Activated naive CD4-positive, alpha-beta T cell treated with anti-CD3 and anti-CD28 coated beads, Interleukin-2, amount 50 U/mL, for 16 hours (primary cell): ENCODE measurements around the gene OTOP3.
A peak's percentile ranks its signal among the peaks of the same experiment; 100 is the strongest.

Experiments
- DNase-seq: peaks from one replicate; pipeline ENCODE4 v3.0.0-alpha.2; 2020

OTOP3 gene

DNA sequence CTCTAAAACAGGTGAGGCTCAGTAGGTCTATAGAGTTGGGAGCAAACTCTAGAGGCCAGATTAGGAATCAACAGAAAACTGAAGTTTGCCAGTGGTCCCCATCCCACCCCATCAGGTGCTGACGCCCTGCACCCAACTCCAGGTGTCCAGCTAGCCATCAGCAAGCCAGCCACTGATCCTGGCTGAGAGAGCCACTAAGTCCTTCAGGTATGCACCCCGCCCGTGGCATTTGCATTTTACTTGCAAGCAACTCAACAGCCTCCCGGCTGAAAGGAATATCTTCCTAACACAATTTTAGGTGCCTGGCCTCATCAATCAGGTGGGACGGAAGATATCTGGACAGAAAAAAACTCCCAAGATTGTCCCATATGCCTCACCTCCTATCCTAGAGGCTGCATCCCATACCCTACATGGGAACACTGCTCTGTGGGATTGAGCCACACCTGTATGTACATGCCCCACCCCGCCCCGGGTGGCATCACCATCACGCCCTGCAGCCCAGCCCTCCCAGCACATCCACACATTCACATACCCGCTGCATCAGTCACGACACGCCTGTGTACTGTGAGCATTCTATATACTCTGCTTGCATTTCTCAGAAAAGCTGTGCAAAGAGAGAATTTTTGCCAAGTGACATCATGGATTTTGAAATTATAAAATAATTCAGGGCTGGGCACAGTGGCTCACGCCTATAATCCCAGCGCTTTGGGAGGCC is 8.3 kb downstream of the OTOP3 start:
- no peak for DNase-seq

DNA sequence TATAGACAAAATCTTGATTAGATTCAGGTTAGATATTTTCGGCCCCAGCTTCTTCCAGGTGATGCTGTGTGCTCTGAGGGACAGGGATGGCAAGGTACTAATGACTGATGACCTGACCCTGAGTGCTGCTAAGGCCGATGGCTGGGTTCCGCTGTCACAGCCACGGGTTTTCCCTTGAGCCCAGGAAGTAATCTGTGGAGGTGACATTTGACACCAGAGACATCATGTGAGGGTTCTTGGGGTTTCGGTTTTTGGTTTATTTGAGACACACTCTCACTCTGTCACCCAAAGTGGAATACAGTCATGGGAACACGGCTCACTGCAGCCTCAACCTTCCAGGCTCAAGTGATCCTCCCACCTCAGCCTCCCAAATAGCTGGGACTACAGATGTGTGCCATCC is 9.8 kb downstream of the OTOP3 start:
- no peak for DNase-seq

DNA sequence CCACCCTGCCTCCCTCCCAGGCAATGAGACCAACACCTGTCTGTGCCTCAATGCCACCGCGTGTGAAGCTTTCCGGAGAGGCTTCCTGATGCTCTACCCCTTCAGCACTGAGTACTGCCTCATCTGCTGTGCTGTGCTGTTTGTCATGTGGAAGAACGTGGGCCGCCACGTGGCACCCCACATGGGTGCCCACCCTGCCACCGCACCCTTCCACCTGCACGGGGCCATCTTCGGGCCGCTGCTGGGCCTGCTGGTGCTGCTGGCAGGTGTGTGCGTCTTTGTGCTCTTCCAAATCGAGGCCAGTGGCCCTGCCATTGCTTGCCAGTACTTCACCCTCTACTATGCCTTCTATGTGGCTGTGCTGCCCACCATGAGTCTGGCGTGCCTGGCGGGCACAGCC is 10.9 kb downstream of the OTOP3 start:
- DNase-seq: no peak

DNA sequence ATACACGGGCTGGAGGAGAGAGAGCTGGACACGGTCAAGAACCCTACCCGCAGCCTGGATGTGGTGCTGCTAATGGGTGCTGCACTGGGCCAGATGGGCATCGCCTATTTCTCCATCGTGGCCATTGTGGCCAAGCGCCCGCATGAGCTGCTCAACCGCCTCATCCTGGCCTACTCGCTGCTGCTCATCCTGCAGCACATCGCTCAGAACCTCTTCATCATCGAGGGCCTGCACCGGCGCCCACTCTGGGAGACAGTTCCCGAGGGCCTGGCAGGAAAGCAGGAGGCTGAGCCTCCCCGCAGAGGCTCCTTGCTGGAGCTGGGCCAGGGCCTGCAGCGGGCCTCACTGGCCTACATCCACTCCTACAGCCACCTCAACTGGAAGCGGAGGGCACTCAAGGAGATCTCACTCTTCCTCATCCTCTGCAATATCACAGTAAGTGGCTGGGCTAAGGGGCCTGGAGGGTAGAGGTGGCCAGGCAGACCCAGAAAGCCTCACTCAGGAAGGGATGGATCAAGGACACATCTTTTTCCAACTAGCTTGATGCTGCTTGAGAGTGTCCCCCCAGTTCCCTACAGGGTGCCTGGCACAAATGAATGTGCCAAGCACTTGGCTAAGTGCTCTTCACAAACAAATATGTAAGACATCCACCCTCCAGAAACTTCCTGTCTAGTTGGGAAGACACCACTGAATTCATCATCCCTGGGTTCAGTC is 11.5 kb downstream of the OTOP3 start:
- DNase-seq: no peak

DNA sequence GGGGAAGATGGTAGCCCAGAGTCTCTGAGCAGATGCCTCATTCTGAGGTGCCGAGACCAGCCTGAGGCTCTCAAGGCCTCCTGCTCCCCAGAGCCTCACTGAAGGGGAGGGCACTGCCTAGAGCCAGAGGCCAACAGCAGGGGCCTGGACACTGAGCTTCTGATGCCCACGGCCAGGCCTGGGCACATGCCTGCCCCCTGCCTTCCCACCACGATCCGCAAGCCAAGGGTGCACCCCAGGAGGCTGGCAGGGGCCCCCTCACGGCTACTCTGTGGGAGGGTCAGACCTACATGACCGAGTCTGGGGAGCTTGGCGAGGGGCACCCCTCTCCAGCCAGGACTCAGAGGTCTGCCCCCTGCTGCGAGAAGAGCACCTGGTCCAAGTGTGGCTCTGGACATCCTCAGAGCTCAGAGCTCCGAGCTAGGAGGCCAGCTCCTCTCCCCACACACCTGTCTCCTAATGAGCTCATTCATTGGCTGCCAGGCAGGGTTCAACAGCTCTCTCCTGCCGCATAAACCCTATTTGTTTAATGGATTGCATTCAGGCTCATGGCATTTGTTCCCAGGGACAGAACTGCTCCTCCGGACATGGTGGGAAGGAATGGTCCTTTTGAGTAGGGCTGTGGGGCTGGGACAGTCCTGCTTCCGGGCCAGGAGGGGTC is 13.9 kb downstream of the OTOP3 start:
- no peak for DNase-seq

DNA sequence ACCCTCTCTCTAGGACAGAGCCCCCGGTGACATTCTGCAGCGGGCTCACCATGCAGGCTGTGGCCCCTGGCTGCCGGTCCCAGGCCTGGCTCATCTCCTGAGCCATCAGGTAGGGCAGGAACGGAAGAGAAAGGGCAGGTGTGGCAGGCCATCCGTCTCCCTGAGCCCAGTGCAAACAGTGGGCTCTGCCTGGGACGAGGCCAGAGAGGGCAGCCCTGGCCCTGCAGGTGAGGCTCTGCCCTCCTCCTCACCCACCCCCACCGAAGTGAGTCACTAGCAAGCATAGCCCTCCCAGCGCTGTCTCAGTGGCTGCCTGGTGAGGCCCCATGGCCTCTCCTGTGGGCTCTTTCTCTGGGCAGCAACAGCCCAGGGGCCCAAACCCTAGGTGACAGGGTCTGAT is 14.5 kb downstream of the OTOP3 start:
- DNase-seq: no peak

DNA sequence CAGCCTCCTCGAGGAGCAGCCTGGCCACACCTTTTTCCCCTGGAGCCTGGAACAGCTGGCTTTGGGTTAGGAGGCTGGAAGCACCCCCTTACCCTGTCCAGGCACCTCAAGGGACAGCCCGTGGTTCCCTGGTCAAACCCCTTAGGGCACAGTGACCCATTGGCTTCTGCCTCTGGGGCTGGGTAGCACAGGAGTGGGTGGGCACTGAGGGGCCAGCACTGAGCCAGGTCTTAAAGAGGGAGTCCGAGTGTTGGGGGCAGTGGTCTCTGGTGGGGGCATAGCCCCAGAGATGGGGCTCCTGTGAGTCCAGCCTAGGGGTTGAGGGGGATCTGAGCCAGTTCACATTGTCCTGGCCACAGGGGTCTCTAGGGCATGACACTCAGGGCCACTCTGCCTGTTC is 15.4 kb downstream of the OTOP3 start:
- no peak for DNase-seq

DNA sequence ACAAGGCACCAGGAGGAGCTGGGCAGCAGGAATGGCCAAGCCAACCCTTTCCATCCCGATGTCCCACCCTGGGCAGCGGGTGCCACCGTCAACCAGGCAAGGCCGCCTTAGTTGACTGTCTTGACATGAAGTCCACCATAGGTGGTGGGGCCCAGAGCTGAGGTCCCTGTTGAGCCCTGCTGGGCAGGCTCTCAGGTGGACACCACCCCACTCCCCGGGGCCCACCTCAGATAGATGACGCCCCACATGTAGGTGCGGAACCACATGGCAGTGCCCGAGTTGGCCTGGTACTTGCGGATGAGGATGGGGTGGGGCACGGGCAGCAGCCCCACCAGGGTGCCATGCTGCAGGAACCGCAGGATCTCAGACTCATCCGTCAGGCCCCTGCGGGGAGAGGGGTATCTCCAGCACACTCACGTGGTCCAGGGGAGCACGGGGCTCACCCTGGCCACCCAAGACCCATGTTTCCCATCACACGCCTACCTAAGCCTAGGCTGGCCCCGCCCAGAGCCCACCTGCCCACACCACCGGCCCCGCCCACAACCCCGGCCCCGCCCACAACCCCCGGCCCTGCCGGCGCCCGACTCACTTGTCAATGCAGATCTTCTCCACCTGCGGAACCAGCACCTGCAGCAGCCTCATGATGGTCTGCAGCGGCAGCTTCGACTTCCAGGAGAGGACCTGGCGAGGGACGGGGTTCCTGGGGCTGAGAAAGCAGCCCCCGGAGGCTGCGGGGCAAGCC is 16.2 kb downstream of the OTOP3 start:
- DNase-seq: no peak

DNA sequence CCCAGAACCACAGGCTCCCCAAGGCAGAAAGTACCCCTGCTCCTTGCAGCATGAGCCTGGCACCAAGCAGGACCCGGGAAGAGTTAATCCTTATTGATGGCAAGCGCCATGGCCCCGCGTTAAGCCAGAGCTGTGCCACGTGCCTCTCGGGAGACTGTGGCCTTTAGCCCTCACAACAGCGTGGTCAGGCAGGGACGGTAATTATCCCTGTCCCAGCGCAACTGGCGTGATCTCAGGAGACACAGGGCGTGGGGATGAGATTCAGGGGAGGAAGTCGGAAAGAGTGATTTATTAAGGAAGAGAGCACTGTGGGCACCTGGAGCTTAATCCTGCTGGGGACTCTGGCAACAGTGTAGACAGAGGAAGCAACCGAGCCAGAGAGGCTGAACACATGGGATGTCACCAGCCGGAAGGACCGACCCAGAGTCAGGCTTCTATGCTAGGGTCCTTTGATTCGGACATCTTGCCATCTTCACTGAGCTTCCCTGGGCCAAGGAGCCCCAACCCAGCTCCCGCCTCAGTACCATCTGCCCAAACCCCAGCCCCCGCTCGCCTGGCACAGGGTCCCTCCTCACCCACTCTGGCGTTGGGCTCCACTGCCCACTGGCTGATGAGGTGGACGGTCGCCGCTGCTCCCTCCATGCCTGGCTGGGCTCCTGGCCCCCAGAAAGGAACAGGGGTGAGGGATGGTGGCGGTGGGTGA is 16.9 kb downstream of the OTOP3 start:
- no peak for DNase-seq

DNA sequence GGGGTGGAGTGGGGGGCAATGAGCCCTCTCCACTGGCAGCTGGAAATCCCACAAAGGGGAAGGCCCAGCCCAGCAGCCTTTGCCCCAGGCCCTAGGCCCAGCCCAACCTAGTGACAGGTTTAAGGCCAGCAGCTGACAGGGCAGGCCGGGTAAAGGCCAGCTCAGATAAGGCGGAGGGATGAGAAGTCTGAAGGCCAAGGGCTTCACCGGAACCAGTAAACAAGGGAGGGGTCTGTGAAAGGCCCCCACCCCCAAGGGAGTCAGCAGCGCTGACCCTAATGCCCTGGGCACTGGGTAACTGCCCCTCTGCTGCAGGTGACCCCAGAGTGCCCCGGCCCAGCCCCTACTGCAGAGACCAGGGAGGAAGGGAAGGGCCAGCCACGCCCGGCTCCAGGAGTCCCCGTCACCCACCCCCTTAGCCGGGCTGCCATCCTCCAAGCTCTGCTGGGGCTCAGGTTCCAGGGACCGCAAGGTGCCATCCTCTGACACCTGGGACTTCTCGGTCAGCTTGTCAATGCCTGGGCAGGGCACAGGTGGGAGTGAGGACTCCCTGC is 17.5 kb downstream of the OTOP3 start:
- no peak for DNase-seq

DNA sequence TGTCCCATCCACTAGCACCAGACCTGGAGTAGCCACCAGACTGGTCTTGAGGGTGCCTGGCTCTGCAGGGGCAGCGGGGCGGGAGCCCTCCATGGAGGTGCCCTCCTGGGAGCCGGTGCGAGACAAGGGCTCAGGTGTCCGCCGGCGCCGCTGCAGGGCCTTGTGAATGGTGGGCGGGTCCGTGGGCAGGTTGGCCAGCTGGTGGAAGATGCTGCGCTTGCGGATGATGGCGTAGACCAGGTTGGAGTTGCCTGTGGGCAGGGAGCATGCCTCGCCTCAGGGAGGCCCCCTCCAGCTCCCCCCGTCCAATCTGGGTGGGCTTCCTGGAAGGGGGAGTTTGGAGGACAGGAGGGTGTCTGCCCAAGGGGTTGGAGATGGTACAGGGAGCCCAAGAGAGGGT is 18.4 kb downstream of the OTOP3 start:
- DNase-seq: no peak

DNA sequence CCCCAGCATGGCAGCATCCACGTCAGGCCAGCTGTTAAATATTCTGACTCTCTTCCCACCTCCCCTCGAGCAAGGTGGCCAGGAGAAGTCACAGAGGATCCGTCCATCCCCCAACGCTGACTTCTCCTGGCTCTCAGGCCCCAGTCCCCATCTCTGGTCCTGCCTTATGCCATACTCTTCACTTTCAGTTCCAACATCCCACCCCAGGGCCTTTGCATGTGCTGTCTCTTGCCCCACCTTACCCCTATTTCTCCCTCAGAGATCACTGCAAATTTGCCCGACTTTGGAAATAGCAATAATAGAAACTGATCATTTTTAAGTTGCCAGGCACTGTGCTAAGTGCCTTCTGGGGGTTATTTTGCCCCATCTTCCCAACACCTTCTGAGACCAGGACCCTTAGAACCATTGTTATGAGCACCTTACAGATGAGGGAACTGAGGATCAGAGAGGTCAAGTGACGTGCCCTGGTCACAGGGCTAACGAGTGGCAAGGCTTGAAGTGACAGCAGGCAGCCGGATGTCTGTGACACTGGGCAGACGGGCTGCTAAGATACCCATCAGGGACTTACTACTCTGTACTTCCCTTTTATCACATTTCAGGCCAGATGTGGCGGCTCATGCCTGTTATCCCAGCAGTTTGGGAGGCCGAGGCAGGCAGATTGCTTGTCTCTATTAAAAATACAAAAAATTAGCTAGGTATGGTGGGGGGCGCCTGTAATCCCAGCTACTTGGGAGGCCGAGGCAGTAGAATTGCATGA is 19.1 kb downstream of the OTOP3 start:
- no peak for DNase-seq

DNA sequence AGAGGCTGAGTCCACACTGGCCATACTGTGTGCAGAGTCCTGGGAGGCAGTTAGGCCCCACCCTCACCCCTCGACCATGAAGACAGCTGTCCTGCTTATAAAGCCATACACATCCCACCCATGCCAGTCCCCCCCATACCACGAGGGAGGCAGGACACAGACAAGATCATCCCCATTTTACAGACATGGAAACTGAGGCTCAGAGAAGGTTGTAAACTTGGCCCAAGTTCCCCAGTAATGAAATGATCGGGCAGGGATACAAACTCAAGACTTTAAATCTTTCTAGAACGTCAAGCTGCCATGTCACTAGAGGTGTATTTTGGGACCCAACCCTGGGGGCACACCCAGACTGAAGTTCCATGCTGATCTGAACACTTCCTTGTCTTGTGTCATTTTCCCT is 20.4 kb downstream of the OTOP3 start:
- no peak for DNase-seq

DNA sequence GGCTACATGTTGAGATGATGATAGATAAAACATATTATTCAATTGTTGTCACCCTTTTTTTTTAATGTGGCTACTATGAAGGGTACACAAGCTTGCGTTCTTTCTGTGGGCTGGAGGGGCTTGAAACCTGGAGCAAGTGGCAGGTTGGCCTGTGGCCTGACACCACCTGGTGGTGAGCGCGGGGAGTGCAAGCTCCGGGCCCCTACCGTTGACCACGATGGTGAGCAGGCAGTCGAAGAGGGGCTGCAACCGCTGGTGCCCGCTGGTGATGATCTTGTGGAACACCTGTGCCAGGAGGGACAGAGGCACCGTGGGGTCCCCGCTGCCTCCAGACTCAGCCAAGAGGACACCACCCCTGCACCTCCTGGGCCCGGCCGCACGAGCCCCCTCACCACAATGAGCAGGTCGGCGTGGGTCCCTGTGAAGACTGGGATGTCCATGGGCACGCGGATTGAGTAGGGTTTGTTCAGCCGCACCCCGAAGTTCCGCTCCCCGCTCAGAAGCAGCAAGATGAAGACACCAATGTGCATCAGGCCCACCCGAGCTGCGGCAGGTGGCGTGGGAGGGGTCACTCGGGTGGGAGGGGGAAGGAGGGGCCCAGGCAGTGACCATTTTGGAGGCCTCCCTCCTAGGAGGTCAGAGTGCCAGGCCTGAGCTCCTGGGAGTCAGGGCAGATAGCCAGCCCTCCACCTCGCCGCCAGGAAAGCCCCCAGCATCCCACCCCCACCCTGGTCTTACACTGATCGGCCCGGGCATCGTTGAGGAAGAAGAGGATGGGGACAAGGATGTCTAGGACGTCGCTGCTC is 22.4 kb downstream of the OTOP3 start:
- DNase-seq: peak; percentile 80

DNA sequence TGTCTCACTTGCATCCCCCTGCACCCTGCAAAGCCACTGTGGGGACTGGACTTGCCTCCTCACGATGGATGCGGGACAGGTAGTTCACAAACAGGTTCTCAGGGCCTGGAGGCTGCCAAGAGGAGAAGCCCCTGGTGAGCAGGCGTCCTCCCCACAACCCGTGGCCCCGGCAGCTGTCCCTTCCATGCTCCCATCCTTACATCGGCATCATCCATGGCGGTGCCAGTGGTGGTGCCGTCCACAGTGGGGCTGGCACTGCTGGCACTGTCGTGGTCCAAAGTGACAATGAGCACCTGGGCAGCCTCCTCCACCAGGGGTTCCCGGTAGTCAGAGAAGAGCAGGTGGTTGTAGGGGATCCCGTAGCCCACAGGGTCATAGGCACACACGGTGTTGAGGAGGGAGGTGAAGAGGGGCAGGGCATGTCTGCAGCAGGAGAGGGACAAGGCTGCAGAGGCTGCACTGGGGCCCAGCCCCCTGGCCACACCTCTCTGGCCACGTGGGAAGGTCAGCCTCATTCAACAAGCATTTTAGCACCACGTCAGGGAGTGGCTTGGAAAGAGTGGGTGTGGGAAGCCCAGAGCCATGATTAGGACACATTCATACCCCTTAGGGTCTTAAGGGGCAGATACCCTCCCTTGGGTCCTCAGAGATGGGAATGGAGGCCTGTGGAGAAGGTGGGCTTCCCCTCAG is 24.3 kb downstream of the OTOP3 start:
- DNase-seq: no peak

DNA sequence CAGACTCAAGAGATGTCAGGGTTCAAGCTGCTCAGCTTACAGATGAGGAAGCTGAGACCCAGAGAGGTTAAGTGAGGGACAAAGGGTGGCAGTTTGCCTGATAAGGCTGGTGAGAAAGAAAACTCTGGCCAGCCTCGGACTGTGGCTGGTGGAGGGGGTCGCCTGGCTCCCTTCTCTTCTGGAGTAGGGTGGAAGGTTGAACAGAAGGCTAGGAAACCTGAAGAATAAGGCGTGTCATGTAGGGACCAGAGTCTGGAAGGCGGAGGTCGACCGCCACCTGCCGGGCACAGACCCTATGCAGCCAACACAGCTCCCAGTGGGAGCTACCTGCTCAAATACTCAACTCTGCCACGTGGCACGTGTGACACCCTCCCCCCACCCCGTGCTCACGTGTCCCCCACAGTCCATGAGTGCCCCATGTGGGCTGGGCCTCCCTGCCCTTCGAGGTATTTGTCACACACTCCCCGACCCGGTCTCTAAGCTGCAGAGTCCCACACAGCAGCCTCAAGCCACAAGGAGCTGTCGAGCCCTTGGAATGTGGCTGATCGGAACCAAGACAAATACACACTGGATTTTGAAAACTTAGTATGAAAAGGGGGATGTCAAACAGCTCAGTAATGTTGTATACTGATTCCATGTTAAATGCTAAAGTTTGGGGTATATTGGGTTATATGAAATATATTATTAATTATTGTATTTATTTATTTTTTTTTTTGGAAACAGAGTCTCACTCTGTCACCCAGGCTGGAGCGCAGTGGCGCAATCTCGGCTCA is 25.1 kb downstream of the OTOP3 start:
- peak; percentile 55 for DNase-seq

DNA sequence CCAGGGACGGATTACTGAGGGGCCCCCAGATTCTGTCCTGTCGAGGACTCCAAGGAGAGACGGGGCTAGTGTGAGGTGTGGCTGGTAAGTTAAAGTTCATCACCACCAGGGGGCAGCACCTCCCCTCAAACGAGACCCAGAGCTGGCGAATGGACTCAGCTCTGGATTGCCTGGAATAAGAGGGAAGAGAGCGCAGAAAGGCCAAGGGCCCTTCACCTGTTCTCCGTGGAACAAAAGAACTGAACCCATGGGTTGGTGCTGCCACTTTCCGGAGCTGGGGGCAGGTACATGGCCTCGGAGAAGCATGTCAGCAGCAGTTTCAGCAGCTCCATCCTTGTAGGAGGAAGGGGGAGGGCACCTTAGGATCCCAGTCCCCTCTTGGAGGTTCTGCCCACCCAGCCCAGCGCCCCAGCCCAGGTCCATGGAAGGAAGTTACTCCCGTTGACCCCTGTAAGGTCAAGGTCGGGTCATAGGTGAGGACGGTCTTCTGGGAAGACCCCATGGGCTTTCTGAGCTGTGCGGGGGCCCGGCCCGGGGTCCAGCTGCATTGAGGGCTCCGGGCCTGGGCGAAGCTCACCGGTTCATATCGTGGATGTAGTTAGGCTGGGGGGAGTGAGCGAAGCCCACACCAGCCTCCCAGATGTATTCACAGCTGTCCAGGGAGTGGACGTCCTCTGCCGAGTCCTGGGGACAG is 26.1 kb downstream of the OTOP3 start:
- peak; percentile 82 for DNase-seq

DNA sequence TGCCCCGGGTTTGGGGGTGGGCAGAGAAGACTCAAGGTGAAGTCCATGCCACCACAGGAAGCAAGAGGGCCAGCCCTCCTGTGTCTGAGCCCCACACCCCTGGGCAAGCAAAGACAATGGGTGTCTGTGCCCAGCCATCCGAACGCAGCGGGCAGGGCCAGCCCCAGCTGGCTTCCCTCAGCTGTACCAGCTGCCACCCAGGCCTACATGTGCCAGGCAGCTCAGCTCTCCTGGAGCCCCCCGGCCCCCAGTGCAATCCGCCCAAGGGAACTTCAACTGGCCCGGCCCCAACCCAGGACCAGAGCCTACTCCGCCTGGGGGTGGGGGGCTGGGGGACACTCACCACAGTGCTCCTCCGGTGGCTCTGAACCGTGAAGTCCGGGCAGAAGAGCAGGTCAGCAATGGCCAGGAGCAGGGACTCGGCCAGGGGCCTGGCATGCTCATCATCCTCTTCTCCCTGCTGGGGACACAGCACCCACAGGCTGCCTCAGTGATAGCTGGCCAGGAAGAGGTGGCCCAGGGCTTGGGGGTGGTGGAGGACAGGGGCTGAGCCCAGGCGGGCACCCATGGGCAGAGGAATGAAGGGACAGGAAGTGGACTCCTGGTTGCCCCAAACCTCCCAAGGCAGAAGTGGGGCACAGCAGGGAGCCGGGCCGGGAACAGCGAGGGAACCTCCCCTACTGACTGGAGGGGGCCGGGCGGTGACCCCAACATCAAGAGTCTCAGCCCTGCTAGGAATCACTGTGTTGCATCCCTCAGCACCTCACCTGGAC is 27.1 kb downstream of the OTOP3 start:
- DNase-seq: no peak
